T1000 (cell line): ENCODE data around the gene ZSCAN2.

Source experiments
- DNase-seq: peaks from one replicate; lab custom pipeline; 2025; ENCODE audit warnings: mixed read lengths; lab: John Stamatoyannopoulos, UW

Gene ZSCAN2

DNA sequence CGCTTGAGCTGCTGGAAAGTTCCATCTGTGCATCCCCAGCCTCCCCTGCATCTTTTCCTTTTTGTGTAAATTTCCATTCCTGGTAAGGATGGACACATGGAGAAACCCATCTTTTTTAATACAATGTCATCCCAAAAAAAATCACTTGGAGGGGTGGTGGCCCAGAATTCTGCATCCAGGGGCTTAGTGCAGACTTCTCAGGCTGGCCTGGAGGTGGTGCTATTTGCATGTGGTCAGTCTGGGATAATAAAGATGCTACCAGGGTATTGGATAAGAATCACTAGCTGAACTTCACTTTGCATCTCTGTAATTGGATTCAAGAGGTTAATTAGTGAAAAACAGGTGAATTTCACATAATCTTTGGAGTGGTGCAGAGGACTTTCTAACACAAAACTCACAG, 1.8 kb upstream of the ZSCAN2 start:
- DNase-seq = no peak

DNA sequence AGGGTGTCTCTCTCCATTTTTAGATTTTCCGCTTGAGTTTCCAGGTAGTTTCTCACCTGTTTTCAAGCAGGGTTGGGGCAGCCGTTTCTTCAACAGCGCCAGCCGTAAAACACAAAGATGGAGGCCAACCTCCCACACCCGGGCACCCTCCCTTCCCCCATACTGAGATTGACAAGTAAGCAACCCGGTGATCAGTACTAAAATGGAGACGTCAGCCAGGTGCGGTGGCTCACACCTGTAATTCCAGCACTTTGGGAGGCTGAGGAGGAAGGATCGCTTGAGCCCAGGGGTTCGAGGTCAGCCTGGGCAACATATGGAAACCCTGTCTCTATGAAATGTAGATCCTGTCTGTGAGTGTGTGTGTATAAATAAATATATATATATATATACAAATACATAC, 903 bp upstream of the ZSCAN2 start:
- no peak for DNase-seq

DNA sequence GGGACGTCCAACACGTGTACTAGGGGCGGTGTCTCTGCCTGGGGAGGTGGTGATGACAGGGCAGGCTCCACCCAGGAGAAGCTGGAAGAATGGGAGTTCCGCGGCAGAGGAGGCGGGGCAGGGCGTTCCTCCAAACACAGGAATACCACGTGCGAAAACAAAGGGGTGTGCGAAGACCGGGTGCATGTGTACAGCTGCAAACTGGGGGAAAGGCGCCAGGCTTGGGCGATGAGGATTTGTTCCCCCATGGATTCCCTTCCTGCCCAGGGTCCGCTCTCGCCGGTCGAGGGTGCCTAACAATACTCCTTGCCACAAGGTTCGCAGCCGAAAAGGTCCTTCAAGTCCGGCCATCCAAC, 500 bp upstream of the ZSCAN2 start:
- DNase-seq = peak; percentile 75

DNA sequence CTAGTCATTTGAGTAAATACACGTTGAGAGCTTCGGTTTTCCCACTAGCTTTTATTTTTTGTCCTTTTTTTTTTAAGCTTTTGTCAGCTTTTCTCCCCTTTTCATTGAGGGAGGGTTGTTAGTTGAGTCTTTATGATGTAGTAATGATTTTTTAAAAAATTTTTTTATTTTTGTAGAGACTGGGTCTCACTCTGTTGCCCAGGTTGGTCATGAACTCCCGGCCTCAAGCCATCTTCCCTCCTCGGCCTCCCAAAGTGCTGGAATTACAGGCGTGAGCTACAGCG, 688 bp downstream of the ZSCAN2 start:
- DNase-seq = no peak

DNA sequence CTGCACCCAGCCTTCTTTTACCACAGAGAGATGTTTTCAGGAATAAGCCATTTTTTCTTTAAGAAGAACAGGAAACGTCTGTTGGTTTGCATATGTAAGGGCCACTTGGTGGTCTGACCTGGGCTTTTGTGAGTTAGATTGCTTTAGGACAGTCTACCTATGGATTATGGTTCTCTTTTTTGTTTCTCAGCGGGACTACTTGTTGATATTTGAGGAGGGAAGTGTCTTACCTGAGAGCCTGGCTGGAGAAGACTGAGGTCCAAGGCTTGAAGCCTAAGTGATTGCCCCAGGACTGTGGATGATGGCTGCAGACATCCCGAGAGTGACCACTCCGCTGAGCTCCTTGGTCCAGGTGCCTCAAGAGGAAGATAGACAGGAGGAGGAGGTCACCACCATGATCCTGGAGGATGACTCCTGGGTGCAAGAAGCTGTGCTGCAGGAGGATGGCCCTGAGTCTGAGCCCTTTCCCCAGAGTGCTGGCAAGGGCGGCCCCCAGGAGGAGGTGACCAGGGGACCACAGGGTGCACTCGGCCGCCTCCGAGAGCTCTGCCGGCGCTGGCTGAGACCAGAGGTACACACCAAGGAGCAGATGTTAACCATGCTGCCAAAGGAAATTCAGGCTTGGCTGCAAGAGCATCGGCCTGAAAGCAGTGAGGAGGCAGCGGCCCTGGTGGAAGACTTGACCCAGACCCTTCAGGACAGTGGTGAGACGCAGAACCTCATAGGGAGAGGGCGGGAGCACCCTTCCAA, 3.0 kb downstream of the ZSCAN2 start:
- DNase-seq = no peak

DNA sequence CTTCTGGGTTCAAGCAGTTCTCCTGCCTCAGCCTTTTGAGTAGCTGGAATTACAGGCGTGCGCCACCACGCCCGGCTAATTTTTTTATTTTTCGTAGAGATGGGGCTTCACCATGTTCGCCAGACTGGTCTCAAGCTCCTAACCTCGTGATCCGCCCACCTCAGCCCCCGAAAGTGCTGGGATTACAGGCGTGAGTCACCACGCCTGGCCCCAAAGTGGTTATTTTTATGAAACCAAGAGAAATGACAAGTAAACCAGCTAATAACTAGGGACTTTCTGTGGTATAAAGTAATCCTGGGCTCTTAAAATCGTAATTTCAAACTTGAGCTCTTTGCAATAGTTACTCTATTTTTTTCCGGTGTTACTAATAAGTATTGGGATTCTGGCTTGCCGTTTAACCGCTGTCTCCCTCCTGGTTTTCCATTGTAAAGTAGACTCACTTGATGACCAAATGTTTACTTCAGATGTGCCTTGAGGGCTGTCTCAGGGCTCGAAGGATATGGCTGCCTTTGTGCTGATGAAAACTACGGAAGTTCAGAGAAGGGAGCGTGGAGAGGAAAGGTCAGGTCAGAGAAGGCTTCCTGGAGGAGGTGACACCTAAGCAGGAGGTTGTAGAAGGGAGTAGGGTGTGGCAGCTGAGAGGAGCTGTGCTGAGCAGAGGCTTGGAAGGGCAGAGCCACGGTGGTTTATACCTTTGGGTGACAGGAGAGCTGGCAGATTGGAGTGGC, 4.2 kb downstream of the ZSCAN2 start:
- no peak for DNase-seq

DNA sequence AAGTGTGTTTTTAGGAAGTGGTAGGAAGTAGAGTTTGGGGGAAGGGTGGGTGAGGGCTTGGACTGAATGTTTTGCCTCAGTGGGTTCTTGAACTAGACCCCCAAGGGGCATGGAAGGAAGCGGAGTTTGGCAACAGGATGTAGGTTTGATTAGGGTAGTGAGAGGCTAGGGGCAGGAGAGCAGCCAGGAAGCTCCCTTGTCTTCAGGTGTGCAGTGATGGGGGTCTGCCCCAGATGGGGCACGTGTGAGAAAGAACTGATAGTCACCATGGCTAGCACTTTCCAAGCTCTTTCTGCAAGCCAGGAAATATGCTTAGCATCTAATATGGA, 4.7 kb downstream of the ZSCAN2 start:
- DNase-seq = no peak

DNA sequence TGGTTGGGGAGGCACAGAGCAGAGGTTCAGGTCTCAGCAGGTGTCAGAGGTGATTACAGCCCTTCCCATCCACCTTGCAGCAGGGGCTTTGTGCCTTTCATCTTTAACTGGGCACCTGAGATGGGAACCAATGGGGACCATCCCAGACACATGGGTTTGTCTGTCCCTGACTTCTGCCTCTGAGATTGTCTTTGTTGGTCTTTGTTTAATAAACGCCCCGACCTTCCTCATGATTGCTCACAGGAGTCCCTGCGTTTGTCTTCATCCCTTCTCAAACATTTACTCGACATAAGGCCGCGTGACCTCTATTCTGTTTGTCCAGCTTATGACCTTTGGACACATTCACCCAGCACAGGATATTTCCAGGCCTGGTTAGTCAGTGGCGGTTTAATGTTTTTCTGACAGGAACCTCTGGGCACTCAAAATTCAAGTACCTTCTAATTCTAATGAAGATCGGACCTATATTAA, 5.9 kb downstream of the ZSCAN2 start:
- no peak for DNase-seq

DNA sequence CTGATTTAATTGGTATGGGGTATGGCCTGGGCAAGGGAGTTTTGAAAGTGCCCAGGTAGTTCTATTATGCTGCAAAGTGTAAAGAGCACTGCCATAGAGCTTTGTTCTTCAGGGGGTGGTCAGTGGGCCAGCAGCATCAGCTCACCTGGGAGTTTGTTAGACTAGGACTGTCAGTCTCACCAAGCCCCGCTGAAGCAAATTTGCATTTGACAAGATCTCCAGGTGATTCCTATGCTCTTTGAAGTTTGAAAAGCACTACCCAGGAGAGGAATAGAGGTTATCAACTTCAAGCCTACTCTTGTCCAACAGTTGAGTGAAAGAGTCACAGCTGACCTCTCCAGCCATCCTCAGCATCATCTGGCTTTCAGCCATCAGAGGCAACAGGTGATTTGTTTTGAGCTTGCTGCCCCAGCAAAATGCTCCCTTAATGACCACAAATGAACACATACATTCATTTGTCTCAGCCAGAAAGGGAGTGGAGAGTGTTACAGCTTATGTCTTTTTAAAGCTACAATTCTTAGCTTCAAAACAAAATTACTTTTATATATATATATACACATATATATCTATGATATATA, 8.0 kb downstream of the ZSCAN2 start:
- DNase-seq = no peak

DNA sequence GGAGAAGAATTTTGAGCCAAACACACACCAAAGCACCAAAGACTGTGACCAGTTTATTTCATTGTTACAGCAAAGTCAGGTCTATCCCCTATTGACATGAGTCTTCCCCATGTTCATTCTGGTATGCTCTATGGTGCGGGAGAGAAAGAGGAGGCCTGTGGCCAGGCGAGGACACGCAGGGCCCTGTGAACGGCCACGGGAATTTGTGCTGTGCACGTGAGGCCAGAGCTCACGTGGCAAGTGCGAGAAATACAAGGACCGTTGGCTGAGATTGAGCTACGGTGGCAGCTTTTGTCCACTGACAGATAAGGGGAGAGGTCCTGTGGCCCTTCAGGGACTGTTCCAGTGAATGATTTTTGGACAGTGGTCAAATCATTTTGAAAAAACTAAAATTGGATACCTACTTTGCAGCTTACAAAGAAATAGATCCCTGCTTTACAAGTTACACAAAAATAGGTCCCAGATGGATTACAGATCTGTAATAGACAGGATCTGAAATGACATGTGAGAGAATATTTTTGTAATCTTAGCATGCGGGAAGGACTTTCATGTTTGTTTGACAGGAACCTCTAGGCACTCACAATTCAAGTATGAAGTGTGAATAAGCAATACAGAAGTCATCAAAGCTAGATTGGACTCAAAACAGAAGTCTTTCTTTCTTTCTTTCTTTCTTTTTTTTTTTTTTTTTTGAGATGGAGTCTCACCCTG, 9.2 kb downstream of the ZSCAN2 start:
- no peak for DNase-seq

DNA sequence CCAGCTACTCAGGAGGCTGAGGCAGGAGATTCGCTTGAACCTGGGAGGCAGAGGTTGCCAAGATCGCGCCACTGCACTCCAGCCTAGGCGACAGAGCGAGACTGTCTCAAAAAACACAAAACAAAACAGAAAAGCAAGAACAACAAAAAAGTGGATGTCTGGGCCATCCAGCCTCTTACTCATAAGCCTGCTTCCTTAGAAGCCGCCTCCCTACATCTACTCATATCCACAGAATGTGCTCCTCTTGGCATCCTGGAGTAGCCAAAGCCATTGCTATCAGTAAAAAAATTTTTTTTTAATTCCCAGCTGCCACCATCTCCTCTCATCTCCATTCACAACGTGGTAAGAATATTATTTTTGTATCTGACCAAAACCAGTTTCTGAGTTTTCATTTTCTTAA, 10.8 kb downstream of the ZSCAN2 start:
- no peak for DNase-seq

DNA sequence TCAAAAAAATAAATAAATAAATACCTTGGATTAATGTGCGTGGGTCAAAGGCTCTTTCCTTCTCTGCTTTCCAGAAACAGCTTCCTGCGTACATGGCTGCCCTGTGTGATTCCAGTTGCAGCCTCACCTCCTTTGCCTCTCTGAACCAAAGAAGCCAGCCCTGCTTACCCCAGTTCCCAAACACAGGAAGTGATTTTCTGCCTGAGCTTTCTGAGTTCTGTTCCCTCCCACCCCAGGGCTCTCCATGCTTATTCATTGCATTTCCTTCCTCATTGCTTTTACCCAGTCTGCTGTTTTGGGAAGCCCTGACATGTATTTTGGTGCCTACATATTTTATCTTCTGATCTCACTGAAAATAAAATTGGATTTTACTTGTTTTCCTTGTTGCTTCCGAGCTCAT, 15.4 kb downstream of the ZSCAN2 start:
- DNase-seq = no peak

DNA sequence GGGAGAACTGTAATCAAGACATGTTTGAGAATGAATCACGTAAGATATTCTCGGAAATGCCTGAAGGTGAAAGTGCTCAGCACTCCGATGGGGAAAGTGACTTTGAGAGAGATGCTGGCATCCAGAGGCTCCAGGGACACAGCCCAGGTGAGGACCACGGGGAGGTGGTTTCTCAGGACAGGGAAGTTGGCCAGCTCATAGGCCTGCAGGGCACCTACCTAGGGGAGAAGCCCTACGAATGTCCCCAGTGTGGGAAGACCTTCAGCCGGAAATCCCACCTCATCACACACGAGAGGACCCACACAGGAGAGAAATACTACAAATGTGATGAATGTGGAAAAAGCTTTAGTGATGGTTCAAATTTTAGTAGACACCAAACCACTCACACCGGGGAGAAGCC, 19.8 kb downstream of the ZSCAN2 start:
- DNase-seq = no peak

DNA sequence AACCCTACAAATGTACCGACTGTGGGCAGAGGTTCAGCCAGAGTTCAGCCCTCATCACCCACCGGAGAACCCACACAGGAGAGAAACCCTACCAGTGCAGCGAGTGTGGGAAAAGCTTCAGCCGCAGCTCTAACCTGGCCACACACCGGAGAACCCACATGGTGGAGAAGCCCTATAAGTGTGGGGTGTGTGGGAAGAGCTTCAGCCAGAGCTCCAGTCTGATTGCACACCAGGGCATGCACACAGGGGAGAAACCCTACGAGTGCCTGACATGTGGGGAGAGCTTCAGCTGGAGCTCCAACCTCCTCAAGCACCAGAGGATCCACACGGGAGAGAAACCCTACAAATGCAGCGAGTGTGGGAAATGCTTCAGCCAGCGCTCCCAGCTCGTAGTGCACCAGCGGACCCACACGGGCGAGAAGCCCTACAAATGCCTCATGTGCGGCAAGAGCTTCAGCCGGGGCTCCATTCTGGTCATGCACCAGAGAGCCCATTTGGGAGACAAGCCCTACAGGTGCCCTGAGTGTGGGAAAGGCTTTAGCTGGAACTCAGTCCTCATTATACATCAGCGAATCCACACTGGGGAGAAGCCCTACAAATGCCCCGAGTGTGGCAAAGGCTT, 20.7 kb downstream of the ZSCAN2 start:
- no peak for DNase-seq

DNA sequence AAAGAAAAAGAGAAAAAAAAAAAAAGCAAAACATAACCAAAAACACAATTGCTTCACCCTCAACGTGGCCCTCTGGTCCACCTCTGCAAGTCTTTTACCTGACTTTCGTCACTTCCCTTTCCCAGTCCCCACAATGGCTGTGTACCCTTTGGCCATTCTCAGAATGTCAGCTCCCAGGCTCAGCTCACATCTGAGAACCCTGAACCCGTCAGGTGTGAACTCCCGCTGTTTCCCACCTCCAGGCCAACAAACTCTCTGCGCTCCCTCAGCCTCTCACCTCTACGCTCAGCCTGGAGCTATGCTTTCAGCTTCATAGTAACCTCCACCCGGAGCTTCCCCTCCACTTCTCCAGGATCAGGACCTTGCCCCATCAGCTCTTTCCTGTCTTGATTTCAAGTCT, 23.6 kb downstream of the ZSCAN2 start:
- DNase-seq = no peak

DNA sequence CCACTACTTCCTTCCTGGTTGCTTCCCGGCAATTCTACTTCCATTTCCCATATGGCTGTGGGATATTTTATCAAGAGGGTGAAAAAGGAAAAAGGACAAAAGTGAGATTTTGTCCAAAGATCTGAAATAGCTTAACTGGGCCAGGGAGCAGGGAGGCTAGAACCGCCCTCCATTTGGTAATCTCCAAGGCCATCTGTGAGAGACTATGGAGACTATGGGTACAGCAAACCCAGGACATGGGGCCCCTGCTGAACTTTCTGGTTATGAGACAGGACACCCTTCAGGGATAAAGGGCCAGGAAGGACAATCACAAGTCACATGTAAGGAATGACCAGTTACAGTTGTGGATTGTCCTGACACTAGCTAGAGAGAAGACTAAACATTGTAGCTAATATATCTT, 24.3 kb downstream of the ZSCAN2 start:
- no peak for DNase-seq

DNA sequence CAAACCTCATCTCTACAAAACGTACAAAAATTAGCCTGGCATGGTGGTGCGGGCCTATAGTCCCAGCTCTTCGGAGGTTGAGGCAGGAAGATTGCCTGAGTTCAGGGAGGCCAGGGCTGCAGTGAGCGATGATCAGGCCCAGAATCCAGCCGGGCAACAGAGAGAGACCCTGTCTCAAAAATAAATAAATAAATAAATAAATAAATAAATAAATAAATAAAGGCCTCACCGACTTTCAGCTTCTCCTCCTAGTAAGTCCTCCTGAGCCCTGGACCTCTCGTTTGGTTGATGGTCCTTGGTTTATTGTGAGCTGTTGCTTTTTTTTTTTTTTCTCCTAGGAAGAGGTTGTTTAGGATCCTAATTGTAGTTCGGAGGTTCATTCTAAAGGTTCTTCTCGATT, 28.2 kb downstream of the ZSCAN2 start:
- DNase-seq = no peak

DNA sequence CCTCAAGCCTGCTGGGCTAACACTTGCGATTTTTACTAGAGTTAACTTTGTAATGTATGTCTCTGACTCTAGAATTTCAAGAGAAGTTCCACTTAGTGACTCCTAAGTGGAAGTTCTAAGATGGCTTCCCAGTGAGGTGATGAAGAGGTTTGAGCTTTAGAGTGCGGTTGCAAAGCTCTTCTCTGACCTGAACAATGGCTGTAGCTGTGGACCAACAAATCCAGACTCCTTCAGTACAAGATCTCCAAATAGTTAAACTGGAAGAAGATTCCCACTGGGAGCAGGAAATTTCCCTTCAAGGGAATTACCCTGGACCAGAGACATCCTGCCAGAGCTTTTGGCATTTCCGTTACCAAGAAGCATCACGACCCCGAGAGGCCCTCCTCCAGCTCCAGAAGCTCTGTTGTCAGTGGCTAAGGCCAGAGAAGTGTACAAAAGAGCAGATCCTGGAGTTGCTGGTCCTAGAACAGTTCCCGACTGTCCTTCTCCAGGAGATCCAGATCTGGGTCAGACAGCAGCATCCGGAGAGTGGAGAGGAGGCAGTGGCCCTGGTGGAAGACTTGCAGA, 31.0 kb downstream of the ZSCAN2 start:
- DNase-seq = no peak

DNA sequence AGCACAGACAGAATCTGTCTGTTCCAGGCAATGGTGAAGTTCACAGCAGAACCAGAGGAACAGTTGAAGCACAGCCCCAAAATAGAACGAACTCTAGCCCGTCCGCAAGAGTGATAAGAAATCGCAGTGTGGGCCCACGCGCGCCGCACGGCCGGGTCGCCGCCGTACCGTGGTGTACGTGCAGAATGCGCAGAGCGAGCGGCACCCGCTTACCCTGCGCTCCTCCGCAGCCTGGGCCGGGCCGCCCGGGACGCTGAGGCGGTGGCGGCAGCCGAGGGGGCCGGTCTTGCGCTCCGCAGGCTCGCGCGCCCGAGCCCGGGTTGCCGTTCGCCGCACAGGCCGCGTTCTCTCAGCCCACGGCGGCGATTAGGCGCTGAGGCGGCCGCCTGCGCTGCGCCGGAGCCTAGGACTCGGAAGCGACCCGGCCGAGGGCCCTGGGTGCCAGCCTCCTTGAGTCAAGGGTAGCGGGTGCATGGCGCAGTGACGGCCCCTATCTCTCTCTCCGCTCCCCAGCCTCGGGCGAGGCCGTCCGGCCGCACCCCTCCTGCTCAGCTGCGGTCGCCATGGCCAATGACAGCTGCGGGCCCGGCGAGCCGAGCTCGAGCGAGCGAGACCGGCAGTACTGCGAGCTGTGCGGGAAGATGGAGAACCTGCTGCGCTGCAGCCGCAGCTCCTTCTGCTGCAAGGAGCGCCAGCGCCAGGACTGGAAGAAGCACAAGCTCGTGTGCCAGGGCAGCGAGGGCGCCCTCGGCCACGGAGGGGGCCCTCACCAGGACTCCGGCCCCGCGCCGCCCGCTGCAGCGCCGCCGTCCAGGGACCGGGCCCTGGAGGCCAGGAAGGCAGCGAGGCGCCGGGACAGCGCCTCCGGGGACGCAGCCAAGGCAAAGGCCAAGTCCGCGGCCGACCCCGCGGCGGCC, 32.8 kb downstream of the ZSCAN2 start:
- DNase-seq = peak; percentile 56

DNA sequence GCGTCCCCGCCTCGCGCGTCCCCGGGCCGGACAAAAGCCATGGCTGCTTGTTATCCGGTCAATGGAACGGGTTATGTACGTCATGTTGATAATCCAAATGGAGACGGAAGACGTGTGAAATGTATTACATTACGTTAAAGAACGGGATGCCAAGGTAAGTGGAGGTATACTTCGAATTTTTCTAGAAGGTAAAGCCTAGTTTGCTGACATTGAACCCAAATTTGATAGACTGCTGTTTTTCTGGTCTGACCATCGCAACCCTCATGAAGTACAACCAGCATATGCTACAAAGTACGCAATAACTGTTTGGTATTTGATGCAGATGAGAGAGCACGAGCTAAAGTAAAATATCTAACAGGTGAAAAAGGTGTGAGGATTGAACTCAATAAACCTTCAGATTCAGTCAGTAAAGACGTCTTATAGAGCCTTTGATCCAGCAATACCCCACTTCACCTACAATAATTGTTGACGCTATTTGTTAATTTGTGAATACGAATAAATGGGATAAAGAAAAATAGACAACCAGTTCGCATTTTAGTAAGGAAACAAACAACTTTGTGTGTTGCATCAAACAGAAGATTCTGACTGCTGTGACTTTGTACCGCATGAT, 33.5 kb downstream of the ZSCAN2 start:
- no peak for DNase-seq

DNA sequence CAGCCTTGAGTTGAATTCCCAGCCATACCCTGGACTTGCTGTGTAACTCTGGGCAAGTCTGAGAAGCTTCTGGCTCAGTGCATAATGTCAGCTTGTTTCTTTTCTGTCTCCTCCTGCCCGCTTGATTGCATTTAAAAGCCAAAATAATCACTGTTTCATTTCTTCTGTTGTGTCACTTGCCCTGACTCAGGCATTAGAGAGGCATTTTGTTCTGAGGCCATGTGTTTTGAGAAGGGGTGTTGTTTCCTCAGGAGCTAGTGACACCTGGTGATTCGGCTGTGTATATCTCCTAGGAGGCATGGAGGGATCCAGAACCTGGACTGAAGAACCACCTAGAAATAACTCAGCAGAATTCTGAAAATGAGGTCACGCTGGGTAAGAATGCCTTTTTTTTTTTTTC, 37.3 kb downstream of the ZSCAN2 start:
- no peak for DNase-seq
